GM21737 (cell line): ENCODE data around the gene KCNJ9.
"Not testable (repeated sequence)": the region's sequence is repeated elsewhere in the genome, so short reads cannot be mapped to it uniquely, and the experiment has no call there.

Experiments
- ATAC-seq: cut with Tn5 transposase; IDR thresholded peaks from one replicate; pipeline ENCODE4 v1.9.1; 2021; ENCODE audit warnings: mild to moderate bottlenecking, moderate library complexity; ENCODE audit not compliant: unreplicated experiment

Gene KCNJ9

DNA sequence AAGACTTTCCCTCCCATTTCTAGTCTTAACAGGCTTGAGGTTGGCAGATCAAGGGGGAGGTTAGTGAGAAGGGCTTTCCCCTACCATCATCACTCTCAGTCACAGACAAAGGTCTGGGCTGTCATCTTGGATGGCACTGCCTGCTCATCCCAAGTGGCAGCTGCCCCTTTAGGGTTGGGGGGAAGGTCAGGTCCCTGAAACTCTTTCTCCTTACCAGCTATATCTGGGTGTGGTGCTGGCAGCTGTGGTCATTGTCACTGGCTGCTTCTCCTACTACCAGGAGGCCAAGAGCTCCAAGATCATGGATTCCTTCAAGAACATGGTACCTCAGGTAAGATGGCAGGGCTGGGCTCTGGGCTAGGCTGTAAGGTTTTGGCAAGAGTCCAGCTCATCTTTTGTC lies 42.4 kb downstream of the KCNJ9 start:
- no peak for ATAC-seq

DNA sequence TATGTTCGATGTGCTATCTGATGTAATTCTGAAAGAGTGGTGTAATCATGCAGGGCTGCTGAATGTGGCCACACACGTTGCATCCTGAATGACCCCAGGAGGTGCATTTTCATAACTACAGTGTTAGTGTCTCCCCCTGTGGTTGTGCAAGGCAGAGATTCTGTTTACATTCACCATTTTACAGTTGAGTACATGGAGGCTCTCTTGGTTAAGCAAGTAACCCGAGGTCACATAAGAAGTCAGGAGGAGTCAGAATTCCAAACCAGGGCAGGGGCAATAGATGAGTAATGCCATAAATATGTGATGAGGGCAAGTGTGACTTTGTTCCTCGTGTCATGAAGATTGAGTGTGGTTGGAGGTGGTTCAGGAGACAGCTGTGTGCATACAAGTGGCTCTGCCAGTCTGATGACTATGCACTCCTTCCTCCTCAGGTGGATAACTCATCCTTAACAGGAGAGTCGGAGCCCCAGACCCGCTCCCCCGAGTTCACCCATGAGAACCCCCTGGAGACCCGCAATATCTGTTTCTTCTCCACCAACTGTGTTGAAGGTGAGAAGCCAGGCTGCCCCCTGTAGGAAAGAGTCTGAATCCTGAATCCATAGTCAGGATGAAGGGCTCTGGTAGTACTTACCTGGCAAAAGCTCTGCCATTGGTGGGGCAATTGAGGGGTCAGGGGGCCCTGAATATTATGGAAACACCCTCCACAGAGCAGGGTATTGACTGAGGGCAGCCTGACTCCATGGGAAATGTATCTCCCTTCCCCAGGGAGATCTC lies 43.6 kb downstream of the KCNJ9 start:
- ATAC-seq, result no peak

DNA sequence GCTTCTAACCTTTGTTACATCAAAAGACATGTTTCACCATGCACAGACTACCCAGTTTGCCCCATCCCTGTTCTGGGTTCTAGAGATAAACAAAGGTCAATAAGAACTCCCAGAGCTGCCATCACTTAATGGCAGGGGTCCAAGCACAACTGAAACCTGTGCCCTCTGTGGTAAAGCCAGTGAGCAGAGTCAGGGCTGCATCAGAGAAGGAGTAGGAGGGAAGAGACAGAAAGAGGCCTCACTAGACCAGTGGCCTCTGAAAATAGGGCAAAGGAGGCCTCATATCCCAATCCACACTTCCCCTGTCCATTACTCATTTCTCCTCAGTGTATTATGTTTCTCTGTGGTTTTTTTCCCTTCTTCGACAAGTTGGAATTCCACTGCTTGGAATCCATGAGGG lies 44.4 kb downstream of the KCNJ9 start:
- ATAC-seq, result no peak

DNA sequence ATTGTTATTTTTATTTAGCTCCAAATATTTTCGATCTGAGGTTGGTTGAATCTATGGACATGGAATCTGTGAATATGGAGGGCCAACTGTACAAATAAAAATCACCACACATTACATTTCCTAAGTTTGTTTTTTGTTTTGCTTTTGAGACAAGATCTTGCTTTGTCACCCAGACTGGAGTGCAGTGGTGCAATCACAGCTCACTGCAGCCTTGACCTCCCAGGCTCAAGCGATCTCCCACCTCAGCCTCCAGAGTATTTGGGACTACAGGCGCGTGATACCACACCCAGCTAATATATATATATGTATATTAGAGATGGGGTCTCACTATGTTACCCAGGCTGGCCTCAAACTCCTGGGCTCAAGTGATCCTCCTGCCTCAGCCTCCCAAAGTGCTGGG lies 45.0 kb downstream of the KCNJ9 start:
- not testable (repeated sequence) for ATAC-seq

DNA sequence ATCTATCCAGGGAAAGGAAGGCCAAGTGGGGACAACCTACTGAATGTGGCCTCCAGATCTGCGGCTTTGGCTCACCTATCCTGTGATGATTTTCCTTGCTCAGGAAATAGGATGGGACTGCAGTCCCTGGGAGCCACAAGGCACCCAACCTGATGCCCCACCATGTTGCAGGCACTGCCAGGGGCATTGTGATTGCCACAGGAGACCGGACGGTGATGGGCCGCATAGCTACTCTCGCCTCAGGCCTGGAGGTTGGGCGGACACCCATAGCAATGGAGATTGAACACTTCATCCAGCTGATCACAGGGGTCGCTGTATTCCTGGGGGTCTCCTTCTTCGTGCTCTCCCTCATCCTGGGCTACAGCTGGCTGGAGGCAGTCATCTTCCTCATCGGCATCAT lies 46.0 kb downstream of the KCNJ9 start:
- ATAC-seq, result no peak

DNA sequence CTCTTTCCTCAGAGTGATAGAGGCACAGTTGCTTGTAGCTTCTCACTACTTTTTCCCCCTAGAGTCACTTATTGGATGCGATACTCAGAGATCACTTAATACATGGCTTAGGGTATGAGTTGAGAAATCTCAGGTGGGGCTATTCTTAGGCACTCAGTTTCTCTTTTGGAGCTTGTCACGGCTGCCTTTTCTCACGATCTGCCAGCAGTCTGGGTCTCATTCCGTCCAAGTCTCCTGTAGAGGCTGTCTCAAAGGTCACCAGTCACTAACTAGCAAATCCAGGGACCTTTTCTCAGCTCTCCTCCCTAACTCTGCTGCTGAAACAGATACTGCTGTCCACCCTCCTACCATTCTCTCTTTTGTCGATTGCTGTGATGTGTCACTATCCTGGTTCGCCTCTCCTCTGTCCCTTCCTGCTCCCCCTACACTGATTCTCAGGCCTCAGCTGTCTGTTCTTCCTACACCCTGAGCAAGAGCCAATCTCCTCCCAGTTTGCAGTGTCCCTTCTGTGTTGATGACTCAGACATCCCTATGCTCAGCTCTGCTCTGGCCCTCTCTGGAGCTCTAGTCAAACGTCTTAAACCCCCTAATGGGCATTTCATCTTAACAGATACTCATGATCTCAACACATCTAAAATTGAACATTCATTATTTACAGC lies 46.7 kb downstream of the KCNJ9 start:
- ATAC-seq, result no peak

DNA sequence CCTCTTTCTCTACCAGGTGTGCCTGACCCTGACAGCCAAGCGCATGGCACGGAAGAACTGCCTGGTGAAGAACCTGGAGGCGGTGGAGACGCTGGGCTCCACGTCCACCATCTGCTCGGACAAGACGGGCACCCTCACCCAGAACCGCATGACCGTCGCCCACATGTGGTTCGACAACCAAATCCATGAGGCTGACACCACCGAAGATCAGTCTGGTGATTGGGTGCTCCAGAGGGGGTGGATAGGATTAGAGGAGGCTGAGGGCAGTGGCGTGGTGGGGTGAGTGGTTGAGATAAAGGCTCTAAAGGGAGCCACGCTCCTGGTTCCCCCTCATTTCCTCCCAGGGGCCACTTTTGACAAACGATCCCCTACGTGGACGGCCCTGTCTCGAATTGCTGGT lies 47.3 kb downstream of the KCNJ9 start:
- ATAC-seq, result no peak

DNA sequence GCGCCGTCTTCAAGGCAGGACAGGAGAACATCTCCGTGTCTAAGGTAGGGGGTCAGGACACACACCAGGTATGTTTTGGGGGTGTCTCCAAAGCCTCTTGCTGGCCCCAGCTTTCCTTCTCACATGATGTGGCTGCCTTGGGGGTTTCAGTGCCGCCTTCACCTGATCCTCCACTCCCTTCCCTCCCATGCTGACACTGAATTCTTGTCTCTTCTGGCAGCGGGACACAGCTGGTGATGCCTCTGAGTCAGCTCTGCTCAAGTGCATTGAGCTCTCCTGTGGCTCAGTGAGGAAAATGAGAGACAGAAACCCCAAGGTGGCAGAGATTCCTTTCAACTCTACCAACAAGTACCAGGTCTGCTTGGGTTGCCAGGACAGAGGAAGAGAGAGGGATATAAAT lies 47.7 kb downstream of the KCNJ9 start:
- no peak for ATAC-seq

DNA sequence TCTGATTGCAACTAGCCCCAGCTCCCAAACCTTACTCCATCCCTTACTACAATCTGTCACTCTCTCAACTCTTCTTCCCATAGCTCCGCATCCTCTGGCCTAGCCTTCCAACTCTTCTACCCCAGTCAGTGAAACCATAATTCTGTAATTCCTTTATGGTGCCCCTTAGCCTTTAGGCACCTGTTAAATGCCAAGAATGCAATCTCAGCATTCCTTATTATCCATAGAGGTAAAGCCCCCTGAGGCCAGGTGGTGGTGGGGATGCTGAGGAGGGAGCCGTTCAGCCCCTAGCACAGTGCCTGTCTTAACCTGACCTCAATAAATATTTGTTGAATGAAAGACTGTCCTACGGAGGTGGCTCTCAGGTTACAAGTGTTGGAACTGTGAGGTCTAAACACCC lies 48.2 kb downstream of the KCNJ9 start:
- no peak for ATAC-seq

DNA sequence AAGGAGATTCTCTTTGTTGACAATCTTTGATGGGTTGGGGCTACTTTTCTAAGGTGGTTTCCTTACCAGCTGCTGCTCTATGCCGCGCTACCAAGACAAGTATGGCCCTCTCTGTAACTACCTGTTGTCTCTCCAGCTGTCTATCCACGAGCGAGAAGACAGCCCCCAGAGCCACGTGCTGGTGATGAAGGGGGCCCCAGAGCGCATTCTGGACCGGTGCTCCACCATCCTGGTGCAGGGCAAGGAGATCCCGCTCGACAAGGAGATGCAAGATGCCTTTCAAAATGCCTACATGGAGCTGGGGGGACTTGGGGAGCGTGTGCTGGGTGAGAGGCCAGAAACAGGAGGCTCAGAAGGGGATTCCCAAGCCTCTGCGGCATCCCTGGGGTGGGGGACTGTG lies 48.6 kb downstream of the KCNJ9 start:
- no peak for ATAC-seq

DNA sequence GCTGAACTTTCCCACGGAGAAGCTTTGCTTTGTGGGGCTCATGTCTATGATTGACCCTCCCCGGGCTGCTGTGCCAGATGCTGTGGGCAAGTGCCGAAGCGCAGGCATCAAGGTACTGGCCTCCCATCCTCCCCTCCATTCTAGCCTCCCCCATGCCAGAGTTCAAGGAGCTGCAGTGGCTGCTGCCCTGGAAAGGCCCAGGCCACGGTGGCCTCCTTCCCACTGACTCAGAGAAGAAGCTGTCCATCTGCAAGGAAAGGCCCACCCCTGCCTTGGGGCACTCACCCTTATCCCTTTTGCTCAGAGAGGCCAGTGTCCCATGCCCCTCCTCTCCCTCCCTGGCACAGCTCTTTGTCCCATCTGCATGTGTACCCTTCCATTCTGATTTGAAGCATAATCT lies 49.1 kb downstream of the KCNJ9 start:
- no peak for ATAC-seq

DNA sequence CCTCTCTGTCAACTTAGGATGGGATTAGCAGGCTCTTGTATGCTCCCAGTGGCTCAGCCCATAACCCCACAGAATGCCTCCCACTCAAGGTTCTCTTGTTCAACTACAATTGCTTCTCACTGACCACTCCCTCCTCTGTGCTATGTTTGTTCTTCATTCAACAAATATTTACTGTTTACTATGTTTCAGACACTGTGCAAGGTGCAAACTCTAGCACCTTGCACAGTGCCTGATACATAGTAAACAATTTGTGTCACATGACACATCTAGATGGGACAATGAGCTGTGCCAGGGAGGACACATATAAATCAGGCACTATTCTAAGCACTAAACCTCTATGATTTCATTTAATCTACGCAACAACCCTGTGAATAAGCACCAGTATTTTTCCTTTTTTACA lies 49.6 kb downstream of the KCNJ9 start:
- no peak for ATAC-seq

DNA sequence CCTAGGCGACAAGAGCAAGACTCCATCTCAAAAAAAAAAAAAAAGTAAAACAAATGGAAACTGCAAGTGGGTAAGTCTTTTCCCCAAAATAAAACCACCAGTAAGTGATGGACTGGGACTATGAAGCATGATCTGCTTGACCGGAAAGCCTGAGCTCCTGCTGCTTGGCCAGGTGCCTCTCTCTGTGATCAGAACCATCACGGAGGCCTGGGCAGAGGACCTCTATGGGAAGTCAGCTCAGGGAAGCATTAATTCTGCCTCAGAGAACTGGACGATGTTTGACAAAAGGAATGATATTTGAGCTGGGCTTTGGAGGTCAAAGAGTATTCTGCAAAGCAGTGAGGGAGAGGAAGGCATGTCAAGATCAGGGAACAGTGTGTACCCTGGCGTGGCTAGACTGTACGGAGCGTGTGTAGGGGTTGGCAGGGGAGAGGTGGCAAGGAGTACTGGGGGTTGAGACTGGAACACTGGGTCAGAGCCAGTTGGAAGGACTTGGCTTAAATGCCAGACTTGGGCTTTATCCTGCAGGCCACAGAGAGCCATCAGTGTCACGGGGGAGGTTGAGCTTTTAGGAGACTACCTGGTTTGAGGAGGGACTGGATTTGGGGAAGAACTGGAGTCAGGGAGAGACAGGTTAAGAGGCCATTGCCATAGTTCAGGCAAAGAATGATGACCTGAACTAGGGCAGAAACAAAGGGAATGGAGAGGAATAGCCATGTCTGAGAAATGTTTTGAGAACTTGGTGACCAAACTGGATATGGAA lies 50.6 kb downstream of the KCNJ9 start:
- ATAC-seq, result no peak

DNA sequence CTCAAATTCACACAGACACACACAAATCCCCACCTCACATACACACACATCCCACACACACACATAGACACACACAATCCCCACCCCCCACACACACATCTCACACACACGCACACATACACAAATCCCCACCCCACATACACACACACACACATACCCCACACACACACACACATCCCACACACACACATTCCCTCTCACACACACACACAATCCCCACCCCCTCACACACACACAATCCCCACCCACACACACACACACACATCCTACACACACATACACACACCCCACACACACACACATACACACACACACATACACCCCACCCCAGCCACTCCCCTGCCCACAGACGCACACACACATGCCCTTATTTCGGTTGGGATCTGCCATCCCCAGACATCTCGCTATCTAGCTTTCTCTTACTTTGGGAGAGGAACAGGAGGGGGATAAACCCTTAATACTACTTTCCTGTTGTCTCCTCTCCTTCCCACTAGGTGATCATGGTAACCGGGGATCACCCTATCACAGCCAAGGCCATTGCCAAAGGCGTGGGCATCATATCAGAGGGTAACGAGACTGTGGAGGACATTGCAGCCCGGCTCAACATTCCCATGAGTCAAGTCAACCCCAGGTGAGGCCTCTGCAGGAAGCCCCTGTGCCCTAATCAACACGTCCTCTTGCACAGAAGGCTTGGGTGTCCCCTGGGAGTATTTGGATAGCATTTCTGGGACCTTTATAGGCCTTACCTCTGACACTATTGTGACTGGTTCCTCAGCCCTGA lies 52.8 kb downstream of the KCNJ9 start:
- no peak for ATAC-seq

DNA sequence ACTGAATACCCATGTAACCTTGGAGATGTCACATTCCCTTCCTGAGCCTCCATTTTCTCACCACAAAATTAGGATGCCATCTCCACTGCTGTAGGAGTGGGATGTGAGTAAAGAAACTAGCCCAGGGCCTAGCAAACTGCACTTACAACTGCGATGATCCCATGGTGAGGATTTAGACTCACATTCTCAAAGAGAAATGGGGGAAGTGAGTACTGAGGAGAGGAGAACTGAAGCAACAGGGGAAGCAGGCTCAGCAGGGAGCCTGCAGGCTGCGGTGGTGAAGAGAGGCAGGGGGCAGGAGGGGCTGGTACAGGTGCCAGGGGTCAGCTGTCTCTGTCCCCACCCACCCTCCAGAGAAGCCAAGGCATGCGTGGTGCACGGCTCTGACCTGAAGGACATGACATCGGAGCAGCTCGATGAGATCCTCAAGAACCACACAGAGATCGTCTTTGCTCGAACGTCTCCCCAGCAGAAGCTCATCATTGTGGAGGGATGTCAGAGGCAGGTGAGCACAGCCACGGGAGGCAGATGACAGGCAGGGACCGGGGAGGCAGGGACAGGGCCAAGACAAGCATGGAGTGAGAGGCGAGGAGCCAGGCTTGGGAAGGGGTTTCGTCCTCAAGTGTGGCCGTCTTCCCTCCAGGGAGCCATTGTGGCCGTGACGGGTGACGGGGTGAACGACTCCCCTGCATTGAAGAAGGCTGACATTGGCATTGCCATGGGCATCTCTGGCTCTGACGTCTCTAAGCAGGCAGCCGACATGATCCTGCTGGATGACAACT lies 53.6 kb downstream of the KCNJ9 start:
- no peak for ATAC-seq

DNA sequence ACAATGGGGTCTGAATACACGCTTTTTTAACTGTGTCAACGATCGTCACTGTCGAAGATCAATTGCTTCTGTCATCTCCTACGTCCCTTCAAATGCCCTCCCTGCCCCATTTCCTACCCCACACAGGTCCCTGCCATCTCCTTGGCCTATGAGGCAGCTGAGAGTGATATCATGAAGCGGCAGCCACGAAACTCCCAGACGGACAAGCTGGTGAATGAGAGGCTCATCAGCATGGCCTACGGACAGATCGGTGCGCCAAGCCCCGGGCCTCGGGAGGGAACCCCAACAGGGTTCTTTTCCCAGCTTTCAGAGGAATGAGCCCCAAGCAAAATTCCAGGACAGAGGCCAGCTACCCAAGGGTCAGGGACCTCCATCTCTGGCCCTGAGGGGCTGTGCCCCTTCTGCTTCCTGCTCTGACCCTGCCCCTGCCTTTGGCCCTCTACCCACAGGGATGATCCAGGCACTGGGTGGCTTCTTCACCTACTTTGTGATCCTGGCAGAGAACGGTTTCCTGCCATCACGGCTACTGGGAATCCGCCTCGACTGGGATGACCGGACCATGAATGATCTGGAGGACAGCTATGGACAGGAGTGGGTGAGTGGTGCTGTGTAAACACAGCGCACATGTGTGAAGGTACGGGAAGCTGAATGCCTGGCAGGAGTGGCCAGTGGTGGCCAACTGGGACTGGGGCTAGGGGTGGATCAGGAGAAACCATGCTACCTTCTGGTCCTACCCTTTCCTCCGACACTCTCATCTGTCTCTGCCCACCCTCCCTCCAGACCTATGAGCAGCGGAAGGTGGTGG lies 55.0 kb downstream of the KCNJ9 start:
- ATAC-seq, result no peak

DNA sequence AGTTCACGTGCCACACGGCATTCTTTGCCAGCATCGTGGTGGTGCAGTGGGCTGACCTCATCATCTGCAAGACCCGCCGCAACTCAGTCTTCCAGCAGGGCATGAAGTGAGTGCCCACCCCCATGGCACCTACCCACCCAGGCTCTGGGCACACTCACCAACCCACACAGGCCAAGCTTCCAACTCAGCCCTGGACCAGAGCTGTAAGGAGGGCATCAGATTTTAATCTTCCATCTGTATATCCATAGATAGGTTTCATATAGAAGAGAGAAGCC lies 55.5 kb downstream of the KCNJ9 start:
- ATAC-seq, result no peak

DNA sequence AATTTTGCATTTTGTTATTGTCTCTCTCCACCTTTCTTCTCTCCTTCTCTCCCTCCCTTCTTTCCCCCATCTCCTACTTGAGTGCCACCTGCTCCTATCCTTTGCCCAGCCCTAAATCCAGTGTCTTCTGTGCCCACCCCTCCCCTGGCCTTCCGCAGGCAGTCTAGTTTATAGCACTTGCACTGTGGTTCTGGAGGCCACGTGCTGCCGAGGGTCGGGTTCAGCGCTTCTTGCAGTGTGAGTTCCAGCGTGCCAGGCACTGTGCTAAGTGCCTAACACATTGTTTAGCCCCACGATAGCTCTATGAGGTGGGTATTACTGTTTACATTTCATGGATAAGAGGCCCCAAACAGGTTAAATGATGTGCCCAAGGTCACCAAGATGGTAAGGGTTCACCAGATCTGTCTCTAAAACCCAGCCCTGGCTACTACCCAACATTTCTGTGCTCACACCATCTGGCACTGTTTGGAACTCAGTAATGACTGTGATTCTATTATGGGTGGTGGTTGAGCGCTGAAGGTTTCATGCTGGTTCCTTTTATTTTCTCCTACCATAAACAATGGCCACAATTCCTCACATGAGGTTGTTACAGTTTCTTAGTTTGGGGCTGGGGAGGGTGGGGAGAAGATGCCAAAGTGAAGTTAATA lies 56.0 kb downstream of the KCNJ9 start:
- no peak for ATAC-seq

DNA sequence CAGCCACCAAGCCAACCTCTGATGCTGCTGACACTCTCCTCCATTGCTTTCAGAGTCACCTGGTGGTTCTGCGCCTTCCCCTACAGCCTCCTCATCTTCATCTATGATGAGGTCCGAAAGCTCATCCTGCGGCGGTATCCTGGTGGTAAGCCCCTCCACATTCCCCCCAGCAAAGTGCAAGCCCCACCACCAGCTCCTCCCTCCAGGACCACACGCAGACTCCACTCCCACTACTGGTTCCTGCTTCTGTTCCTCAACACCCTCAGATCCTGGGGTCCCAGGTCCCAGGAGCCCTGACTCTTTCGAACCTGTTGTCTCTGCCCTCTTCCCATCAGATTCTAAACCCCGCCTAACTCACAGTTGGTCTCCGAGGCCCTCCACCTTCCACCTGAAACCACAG lies 58.5 kb downstream of the KCNJ9 start:
- no peak for ATAC-seq
